SU-DHL-6 (cell line): Measurements from ENCODE around the gene INTS1.
"Not testable (repeated sequence)": the region's sequence is repeated elsewhere in the genome, so short reads cannot be mapped to it uniquely, and the experiment has no call there.

Source experiments
- CTCF ChIP-seq: fragments of 200-600 bp; sonication (generic); IDR thresholded peaks from one replicate; pipeline ENCODE4 v1.5.1; 2017; ENCODE audit warnings: antibody characterized with exemption, mild to moderate bottlenecking, low read length, moderate library complexity; ENCODE audit not compliant: insufficient read depth, poor library complexity, severe bottlenecking
- EZH2phosphoT487 ChIP-seq: fragments of 200-600 bp; sonication (generic), shearing (Covaris generic); conservative IDR thresholded peaks from 2 replicates; pipeline ENCODE4 v1.6.1; 2018; ENCODE audit warnings: mild to moderate bottlenecking, antibody characterized with exemption, low read length, moderate library complexity, mixed read lengths

GRCh38 chr7:1515509-1515967, 11.3 kb upstream of the INTS1 start:
- not testable (repeated sequence) for TF ChIP-seq CTCF, EZH2phosphoT487
